ENCODE measurements around the gene MANBA. TPM values are rescaled to one million over a fixed set of nuclear protein-coding genes. Genes with fewer than 3 reads are reported as not detected.
A peak's percentile ranks its signal among the peaks of the same experiment; 100 is the strongest.

The MANBA gene
- total and polyA plus RNA-seq, 2 of the 13 experiments (the other 11 are each of a cell fraction or from before 2014, with no cell fraction given) = 11.7 to 33.3 TPM

- no peak for TF ChIP-seq ZNF318 (CRISPR knock-in tag; IDR thresholded peaks at IDR 0.05)
- peak; percentile 44; the same call in 1 of the 2 replicates for TF ChIP-seq PHF20 (CRISPR knock-in tag; IDR thresholded peaks at IDR 0.05)
- no peak for TF ChIP-seq ONECUT2 (CRISPR knock-in tag; IDR thresholded peaks at IDR 0.05)
- no peak for TF ChIP-seq ZBTB21 (CRISPR knock-in tag; IDR thresholded peaks at IDR 0.05)
- TF ChIP-seq, protein P1, sequence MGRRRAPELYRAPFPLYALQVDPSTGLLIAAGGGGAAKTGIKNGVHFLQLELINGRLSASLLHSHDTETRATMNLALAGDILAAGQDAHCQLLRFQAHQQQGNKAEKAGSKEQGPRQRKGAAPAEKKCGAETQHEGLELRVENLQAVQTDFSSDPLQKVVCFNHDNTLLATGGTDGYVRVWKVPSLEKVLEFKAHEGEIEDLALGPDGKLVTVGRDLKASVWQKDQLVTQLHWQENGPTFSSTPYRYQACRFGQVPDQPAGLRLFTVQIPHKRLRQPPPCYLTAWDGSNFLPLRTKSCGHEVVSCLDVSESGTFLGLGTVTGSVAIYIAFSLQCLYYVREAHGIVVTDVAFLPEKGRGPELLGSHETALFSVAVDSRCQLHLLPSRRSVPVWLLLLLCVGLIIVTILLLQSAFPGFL (CRISPR knock-in tag; IDR thresholded peaks at IDR 0.05) = no peak
- TF ChIP-seq CEBPB (IDR thresholded peaks at IDR 0.05; ENCODE audit: borderline replicate concordance, low read depth, low read length) = no peak
- TF ChIP-seq ZNF564 (CRISPR knock-in tag; IDR thresholded peaks at IDR 0.05) = no peak
- peak; percentile 36; the same call in 1 of the 2 replicates for TF ChIP-seq ZNF362 (CRISPR knock-in tag; IDR thresholded peaks at IDR 0.05; ENCODE audit: borderline replicate concordance)
- no peak; the same call in 1 of the 2 replicates for TF ChIP-seq ZSCAN5A (CRISPR knock-in tag; IDR thresholded peaks at IDR 0.05; ENCODE audit: borderline replicate concordance)
- TF ChIP-seq MAFG (CRISPR knock-in tag; IDR thresholded peaks at IDR 0.05) = no peak
- no peak for TF ChIP-seq MTF2 (CRISPR knock-in tag; IDR thresholded peaks at IDR 0.05; ENCODE audit: borderline replicate concordance)
- no peak for TF ChIP-seq NBN (conservative IDR thresholded peaks at IDR 0.05)
- no peak for TF ChIP-seq MTF1 (CRISPR knock-in tag; IDR thresholded peaks at IDR 0.05)
- TF ChIP-seq DNMT1 (CRISPR knock-in tag; IDR thresholded peaks at IDR 0.05) = no peak
- TF ChIP-seq ARHGAP35 (CRISPR knock-in tag; IDR thresholded peaks at IDR 0.05; ENCODE audit: borderline replicate concordance) = no peak
Observed at GRCh38 chr4:102620697-102621497, 139.9 kb downstream of the MANBA start (continued).
